ENCODE measurements around the gene ZNF512B.

Gene ZNF512B

DNA sequence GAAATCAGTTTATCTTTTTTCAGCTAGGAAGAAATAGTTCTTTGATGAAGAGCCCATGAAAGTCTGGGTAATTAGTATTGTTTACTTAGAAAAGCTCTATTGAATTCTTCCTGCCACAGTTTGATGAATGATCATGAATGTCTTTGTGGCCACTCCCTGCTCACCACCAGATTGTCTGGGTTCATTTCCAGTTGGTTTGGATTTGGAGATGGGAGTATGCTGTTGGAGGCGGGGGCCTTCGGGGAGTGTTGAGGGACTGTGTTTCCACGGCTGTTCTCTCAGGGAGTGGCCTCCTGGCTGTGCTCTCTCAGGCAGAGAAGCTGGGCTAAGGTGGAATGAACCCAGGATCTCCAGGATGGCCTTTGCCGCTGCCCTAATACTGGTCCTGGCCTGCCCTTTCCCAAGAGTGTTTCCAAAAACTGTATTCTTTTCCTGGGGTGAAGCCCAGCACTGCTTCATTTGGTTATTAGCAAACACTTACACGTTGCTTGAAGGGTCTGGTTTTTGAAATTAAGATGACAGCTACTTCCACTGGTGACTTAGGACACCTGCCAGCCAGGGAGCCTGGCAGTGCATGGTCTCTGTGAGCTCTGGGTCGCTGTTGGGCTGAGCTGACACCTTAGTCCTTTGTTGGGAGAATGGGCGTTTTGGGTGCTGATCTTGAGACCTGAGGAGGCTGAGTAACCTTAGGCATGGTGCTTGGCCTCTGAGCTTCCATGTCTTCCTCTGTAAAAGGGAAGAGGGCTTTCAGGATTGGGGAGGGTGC, 34.4 kb upstream of the ZNF512B start:
- WGBS, 2 experiments (ENCODE audit: insufficient coverage in 2 of 2), result 96 to 100% methylated on average over 3 to 7 of the region's 7 CpGs
- peaks cover 92% of the 10 kb centered on the region for H3K36me3 ChIP-seq (ENCODE audit: control insufficient read depth, insufficient read depth, low read length)
- H3K4me1 ChIP-seq (ENCODE audit: control insufficient read depth, insufficient read depth, low read length, poor library complexity, severe bottlenecking), result no peaks in the 10 kb centered on the region
- H3K4me3 ChIP-seq (ENCODE audit: extremely low read depth, insufficient read depth, low read length, poor library complexity, severe bottlenecking), result no peak overlapping the region
- peaks cover 10% of the 10 kb centered on the region for H3K9me3 ChIP-seq (ENCODE audit: control insufficient read depth, low read length)
- H3K27ac ChIP-seq (ENCODE audit: low read depth, low read length, severe bottlenecking), result no peak overlapping the region

DNA sequence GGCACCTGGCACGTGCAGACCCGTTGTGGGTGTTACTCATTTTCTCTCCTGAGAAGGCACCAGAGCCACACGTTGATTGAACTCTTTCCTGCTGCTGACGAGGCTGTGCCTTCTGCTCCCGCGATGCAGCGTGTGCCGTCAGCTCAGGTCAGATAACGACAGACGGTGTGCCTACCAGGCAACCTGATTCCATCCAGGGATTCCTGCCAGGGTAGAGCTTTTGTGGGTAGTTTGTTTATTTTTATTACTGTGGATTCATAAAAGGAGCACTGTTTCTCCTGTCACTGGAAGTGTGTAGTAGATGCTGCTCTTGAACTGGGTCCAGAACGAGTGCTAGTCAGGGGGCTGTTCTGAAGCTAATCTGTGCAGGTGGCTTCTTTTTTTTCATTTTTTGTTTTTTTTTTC, 31.9 kb upstream of the ZNF512B start:
- Histone ChIP-seq H3K9me3 (ENCODE audit: control insufficient read depth, low read length) (no peaks in the 10 kb centered on the region), H3K4me3 (ENCODE audit: extremely low read depth, insufficient read depth, low read length, poor library complexity, severe bottlenecking) (no peak overlapping the region), H3K36me3 (ENCODE audit: control insufficient read depth, insufficient read depth, low read length) (peaks cover 86% of the 10 kb centered on the region), H3K4me1 (ENCODE audit: control insufficient read depth, insufficient read depth, low read length, poor library complexity, severe bottlenecking) (no peaks in the 10 kb centered on the region), H3K27ac (ENCODE audit: low read depth, low read length, severe bottlenecking) (no peak overlapping the region)
- WGBS, 2 experiments (ENCODE audit: insufficient coverage in 2 of 2), result 94 to 100% methylated on average over 10 to 11 of the region's 11 CpGs

DNA sequence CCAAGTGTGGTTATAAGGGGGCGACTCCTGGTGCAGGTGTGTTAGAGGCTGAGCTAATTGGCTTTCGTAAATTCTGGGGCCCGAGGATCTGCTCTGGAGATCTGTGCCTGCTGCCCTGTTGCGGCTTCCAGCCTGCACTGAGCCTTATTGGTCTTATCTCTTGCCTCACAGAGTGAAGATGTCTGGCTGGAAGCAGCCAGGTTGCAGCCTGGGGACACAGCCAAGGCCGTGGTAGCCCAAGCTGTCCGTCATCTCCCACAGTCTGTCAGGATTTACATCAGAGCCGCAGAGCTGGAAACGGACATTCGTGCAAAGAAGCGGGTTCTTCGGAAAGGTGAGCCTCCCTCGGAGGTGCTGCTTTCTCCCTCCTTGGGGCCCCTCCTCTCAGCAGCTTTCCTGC, 31.2 kb upstream of the ZNF512B start:
- H3K4me1 ChIP-seq (ENCODE audit: control insufficient read depth, insufficient read depth, low read length, poor library complexity, severe bottlenecking), result no peaks in the 10 kb centered on the region
- H3K36me3 ChIP-seq (ENCODE audit: control insufficient read depth, insufficient read depth, low read length), result peaks cover 88% of the 10 kb centered on the region
- 94 to 98% methylated on average over 12 of the region's 12 CpGs for WGBS, 2 experiments (ENCODE audit: insufficient coverage in 2 of 2)
- no peak overlapping the region for H3K4me3 ChIP-seq (ENCODE audit: extremely low read depth, insufficient read depth, low read length, poor library complexity, severe bottlenecking)
- H3K27ac ChIP-seq (ENCODE audit: low read depth, low read length, severe bottlenecking), result no peak overlapping the region
- H3K9me3 ChIP-seq (ENCODE audit: control insufficient read depth, low read length), result no peaks in the 10 kb centered on the region

DNA sequence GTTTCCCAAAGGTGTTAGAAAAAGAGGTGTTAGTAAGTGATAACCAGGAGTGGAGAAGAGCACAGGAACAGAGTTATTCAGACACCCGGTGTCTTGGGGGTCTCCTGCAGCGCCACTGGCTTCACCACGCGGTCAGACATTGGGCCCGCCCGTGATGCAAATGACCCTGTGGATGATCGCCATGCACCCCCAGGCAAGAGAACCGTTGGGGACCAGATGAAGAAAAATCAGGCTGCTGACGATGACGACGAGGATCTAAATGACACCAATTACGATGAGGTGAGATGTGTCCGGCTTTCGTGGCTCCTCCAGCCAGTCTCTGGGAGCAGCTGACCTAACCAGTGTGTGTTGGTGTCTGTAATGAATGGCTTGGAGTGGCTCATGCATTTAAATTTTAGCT, 13.2 kb upstream of the ZNF512B start:
- Histone ChIP-seq H3K4me3 (ENCODE audit: extremely low read depth, insufficient read depth, low read length, poor library complexity, severe bottlenecking) (no peak overlapping the region), H3K27ac (ENCODE audit: low read depth, low read length, severe bottlenecking) (no peak overlapping the region), H3K4me1 (ENCODE audit: control insufficient read depth, insufficient read depth, low read length, poor library complexity, severe bottlenecking) (peaks cover 12% of the 10 kb centered on the region), H3K9me3 (ENCODE audit: control insufficient read depth, low read length) (no peaks in the 10 kb centered on the region), H3K36me3 (ENCODE audit: control insufficient read depth, insufficient read depth, low read length) (peaks cover 47% of the 10 kb centered on the region)
- WGBS, 2 experiments (ENCODE audit: insufficient coverage in 2 of 2), result 94 to 97% methylated on average over 14 of the region's 14 CpGs

DNA sequence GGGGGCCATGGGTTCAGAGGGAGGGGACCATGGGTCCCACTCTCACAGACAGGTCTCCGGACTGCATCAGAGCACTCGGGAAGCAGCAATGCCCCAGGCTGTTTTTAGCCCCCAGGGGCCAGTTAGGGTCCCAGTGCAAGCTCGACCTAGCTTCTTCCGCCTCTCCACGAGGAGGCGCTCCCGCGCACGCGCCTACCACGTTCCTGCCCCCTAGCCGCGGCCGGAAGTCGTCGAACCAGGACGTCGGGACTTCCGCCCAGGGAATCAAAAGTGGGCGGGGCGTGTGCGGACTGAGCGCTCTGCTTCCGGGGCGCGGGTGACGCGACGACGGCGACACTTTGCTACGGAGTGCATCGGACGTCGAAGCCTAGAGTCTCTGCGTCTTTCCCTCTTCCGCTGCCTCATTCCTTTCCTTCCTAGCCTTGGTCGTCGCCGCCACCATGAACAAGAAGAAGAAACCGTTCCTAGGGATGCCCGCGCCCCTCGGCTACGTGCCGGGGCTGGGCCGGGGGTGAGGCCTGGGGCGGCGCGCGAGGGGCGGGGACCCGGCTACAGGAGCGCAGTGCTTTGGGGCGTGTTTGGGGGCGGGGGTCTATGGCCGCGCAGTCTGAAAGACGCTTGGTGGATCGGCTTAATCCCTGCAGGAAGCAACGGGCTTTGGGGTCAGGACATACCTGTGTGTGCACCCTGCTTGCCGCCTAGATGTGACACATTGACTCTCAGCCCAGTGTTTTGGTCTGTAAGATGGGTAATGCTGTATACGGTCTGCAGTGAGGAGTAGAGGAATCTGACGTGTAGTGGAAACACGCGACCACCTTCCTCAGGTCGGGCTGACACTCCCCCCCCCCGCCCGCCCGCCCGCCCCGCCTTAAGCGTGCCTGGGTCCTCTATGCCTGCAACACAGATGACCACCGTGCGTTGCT, 11.3 kb upstream of the ZNF512B start, which contains the start of gene PRPF6:
TSS of gene PRPF6 (plus strand) at position 327 of the 923 bp plus-strand sequence. CDS start at position 441, 114 bp downstream.
- no peaks in the 10 kb centered on the region for H3K9me3 ChIP-seq (ENCODE audit: control insufficient read depth, low read length)
- peaks cover 13% of the 10 kb centered on the region for H3K4me1 ChIP-seq (ENCODE audit: control insufficient read depth, insufficient read depth, low read length, poor library complexity, severe bottlenecking)
- H3K36me3 ChIP-seq (ENCODE audit: control insufficient read depth, insufficient read depth, low read length), result peaks cover 32% of the 10 kb centered on the region
- WGBS, 2 experiments (ENCODE audit: insufficient coverage in 2 of 2), result 0 to 1% methylated on average over 58 to 64 of the region's 75 CpGs
- H3K27ac ChIP-seq (ENCODE audit: low read depth, low read length, severe bottlenecking), result peak within 1 kb of the TSS; percentile 72
- peak within 1 kb of the TSS; percentile 64 for H3K4me3 ChIP-seq (ENCODE audit: extremely low read depth, insufficient read depth, low read length, poor library complexity, severe bottlenecking)

DNA sequence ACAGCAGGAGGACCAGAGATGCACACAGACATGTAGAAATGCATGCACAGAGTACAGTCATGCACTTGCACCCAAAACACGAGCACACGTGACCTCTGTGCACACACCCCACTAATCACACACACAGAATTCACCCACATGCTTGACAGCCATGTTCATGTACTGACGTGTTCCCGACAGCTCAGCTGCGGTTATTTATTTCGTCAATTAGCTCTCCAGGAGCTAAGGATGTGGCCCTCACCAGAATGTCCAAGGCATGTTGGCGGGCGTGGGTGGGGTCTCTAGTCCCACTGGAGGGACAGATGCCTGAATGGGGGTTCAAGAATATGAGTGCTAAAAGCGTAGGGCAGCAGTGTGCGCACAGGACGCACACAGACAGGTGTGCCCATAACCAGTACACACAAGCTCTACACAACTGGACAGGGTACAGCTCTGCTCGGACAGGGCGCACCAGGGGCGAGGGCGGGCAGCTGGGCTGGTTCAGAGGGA, 10.6 kb upstream of the ZNF512B start:
- H3K4me1 ChIP-seq (ENCODE audit: control insufficient read depth, insufficient read depth, low read length, poor library complexity, severe bottlenecking), result peaks cover 13% of the 10 kb centered on the region
- 88 to 96% methylated on average over 9 to 14 of the region's 15 CpGs for WGBS, 2 experiments (ENCODE audit: insufficient coverage in 2 of 2)
- H3K4me3 ChIP-seq (ENCODE audit: extremely low read depth, insufficient read depth, low read length, poor library complexity, severe bottlenecking), result peak overlapping the region; percentile 64
- peaks cover 25% of the 10 kb centered on the region for H3K36me3 ChIP-seq (ENCODE audit: control insufficient read depth, insufficient read depth, low read length)
- no peaks in the 10 kb centered on the region for H3K9me3 ChIP-seq (ENCODE audit: control insufficient read depth, low read length)
- no peak overlapping the region for H3K27ac ChIP-seq (ENCODE audit: low read depth, low read length, severe bottlenecking)

DNA sequence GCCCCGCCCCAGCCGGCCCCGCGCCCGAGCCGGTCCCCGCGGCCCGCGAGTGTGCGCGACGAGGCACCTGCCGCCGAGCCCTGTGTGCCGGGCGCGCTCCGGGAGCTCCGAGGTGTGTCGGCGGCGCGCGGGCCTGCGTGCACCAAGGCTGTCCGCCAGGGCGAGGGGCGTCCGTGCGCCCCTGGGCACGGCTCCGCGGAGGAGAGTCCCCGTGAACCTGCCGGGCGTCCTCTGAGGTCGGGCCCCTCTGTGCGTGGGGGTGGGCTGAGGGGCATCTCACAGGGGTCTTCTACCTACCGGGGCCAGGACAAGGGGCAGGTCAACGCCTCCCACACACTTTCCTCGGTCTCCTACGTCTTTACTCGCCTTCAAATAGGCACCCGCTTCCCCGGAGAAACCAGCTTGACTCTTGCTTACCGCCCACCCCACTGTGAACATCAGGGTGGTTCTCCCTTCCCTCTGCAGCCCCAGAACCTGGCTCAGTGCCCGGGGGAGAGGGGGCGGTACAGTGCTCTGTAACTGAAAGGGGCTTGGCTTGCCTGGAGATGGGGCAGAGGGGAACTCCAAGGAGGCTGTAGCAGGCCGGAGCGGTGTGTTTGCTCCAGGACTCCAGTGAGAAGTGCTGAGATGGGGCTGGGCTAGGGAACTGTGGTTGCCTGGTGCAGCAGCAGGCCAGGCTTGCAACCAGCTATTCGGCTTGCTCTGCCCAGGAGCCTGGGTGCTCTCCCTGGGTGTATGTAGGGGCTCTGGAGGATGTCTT, 10.0 kb upstream of the ZNF512B start, which contains the start of gene SAMD10:
TSS of gene SAMD10 (minus strand) at position 86 of the 760 bp plus-strand sequence. CDS start 175 bp downstream, outside the sequence.
- Histone ChIP-seq H3K27ac (ENCODE audit: low read depth, low read length, severe bottlenecking) (no peak within 1 kb of the TSS), H3K4me1 (ENCODE audit: control insufficient read depth, insufficient read depth, low read length, poor library complexity, severe bottlenecking) (peaks cover 13% of the 10 kb centered on the region), H3K36me3 (ENCODE audit: control insufficient read depth, insufficient read depth, low read length) (peaks cover 19% of the 10 kb centered on the region), H3K4me3 (ENCODE audit: extremely low read depth, insufficient read depth, low read length, poor library complexity, severe bottlenecking) (peak within 1 kb of the TSS; percentile 55), H3K9me3 (ENCODE audit: control insufficient read depth, low read length) (no peaks in the 10 kb centered on the region)
- WGBS, 2 experiments (ENCODE audit: insufficient coverage in 2 of 2), result 5 to 8% methylated on average over 34 to 39 of the region's 52 CpGs

DNA sequence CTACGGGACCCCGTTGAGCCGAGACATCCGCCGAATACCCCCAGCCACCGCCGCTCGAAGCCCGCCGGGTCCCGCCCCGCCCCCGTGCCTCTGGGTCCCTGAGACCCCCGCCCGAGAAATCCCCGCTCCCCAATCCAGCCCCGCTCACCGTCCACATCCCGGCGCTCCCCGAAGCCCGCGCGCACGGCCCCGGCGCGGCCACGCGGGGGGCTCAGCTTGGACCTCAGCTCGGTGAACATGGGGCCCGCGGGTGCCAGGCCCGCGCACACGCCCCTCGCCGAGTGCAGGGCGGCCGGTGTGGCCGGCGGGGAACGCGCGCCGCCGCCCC, 9.5 kb upstream of the ZNF512B start:
- 0% methylated on average over 34 to 47 of the region's 47 CpGs for WGBS, 2 experiments (ENCODE audit: insufficient coverage in 2 of 2)
- Histone ChIP-seq H3K4me3 (ENCODE audit: extremely low read depth, insufficient read depth, low read length, poor library complexity, severe bottlenecking) (peak overlapping the region; percentile 55), H3K9me3 (ENCODE audit: control insufficient read depth, low read length) (no peaks in the 10 kb centered on the region), H3K4me1 (ENCODE audit: control insufficient read depth, insufficient read depth, low read length, poor library complexity, severe bottlenecking) (peaks cover 13% of the 10 kb centered on the region), H3K27ac (ENCODE audit: low read depth, low read length, severe bottlenecking) (no peak overlapping the region), H3K36me3 (ENCODE audit: control insufficient read depth, insufficient read depth, low read length) (peaks cover 14% of the 10 kb centered on the region)

DNA sequence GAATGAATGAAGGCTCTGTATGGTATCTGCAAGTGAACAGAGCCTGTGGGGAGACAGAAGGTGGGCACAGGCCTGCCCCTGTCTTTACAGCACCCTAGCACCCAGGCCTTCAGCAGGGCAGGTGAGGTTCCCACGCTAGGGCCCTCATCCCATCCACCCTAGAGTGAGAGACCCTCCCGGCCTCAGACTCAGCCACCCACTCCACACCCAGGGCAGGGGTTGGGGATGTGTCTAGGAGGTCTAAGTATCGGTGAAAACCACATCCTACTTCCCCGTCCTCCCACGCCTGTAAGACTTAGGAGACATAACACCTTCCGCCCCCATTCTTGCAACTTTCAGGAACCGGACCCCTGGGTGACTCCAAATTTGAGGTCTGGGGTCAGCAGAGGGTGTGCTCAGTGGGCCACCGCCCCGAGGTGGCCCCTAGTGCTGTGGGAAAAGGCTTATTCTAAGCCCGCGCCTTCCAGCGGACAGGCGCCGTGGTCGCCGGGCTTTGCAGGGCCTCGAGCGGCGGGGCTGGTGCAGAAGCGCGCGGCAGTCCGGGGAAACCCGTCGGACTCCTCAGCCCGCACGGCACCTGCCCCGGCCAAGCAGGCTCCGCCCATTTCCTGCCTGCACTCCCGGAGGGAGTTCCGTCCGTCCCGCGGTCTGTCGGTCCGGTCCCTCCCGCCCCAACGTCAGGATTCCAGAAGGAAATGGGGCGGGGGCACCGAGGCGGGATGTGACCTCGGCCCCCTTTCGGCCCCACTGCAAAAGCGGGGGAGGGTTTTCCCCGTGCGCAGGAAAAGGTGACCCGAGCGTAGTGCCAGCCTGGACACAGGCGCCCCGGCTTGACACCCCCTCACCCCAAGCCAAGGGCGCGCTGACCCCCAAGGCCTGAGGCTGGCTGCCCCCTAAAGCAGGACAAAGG, 8.8 kb upstream of the ZNF512B start:
- Histone ChIP-seq H3K4me1 (ENCODE audit: control insufficient read depth, insufficient read depth, low read length, poor library complexity, severe bottlenecking) (peaks cover 13% of the 10 kb centered on the region), H3K9me3 (ENCODE audit: control insufficient read depth, low read length) (no peaks in the 10 kb centered on the region), H3K36me3 (ENCODE audit: control insufficient read depth, insufficient read depth, low read length) (peaks cover 8% of the 10 kb centered on the region), H3K27ac (ENCODE audit: low read depth, low read length, severe bottlenecking) (no peak overlapping the region), H3K4me3 (ENCODE audit: extremely low read depth, insufficient read depth, low read length, poor library complexity, severe bottlenecking) (peak overlapping the region; percentile 55)
- 8 to 9% methylated on average over 36 to 45 of the region's 52 CpGs for WGBS, 2 experiments (ENCODE audit: insufficient coverage in 2 of 2)

Data from mesodermal cell (in vitro differentiated cells).